ENCODE measurements around the gene TRMT10C.
"Not testable (repeated sequence)": the region's sequence is repeated elsewhere in the genome, so short reads cannot be mapped to it uniquely, and the experiment has no call there.

Gene TRMT10C

GRCh38 chr3:101548527-101549105, 13.1 kb upstream of the TRMT10C start:
- no peak for DNase-seq (ENCODE audit: low read depth in 1 of 2, low spot score in 1 of 2)

DNA sequence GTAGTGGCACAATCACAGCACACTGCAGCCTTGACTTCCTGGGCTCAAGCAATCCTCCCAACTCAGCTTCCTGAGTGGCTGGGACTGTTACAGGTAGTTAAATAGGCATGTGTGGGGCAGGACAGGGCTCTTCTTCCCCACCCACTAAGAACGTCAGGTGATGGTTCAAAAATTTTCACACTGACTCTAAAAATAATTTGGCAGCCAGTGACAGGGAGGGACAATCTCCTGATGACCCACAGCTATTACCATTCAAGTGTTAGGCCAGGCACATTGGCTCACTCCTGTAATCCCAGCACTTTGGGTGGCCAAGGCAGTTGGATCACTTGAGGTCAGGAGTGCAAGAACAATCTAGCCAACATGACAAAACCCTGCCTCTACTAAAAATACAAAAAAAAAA, 12.2 kb upstream of the TRMT10C start:
- no peak for DNase-seq (ENCODE audit: low read depth in 1 of 2, low spot score in 1 of 2)

- not testable (repeated sequence) for DNase-seq (ENCODE audit: low read depth in 1 of 2, low spot score in 1 of 2)
These were observed 10.1 kb upstream of the TRMT10C start for GRCh38 chr3:101551359-101552081.

- not testable (repeated sequence) for DNase-seq (ENCODE audit: low read depth in 1 of 2, low spot score in 1 of 2)
These were observed 8.3 kb upstream of the TRMT10C start for GRCh38 chr3:101553381-101553780.

- no peak for DNase-seq (ENCODE audit: low read depth in 1 of 2, low spot score in 1 of 2)
These were observed 5.6 kb upstream of the TRMT10C start for GRCh38 chr3:101556064-101556463.

- no peak for DNase-seq (ENCODE audit: low read depth in 1 of 2, low spot score in 1 of 2)
These were observed 6.1 kb downstream of the TRMT10C start for GRCh38 chr3:101567528-101568317.

GRCh38 chr3:101571028-101571895, 9.6 kb downstream of the TRMT10C start:
- DNase-seq (ENCODE audit: low read depth in 1 of 2, low spot score in 1 of 2) = no peak

DNA sequence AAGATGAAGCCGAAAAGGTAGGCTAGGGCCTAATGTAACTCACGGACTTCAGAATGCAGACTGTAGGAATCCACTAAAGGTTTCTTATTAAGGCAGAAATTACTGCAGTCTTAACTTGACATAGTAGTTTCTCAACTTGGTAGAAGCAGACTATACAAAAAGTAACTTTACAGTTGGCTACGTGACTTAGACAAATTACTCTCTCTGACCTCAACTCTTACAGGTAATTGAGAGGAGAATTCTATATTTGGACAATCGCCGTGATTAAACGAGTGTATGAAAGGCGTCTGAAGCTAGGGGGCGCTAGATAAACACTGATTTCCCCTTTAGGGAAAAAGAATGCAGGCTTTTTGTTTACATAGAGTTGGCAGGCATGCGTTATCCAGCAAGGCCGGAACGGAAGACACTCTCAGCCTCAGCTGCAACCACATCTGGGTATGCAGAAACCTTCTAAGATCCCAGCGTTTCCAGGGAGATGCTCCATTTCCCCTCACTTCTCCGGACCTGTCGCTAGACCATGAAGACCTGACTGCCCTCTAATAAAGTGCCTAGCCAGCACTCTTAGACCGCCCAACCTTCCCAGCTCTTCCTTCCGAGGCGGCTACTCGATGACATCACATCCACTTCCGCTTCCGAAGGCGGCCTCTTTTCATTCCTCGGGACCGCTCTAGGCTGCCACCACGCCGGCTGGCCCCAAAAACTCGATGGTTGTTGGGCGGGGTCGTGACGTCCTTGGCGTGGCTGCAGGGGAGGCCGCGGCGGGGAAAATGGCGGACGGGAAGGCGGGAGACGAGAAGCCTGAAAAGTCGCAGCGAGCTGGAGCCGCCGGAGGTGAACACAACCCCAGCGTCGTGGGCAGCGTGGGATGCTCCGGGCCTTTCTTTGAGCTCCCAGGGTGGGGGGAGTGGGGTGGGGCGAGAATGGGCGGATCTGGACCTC, 12.1 kb downstream of the TRMT10C start, which contains the start of gene PCNP:
Gene PCNP, plus strand, starts transcription at position 732 of the 939 bp plus-strand sequence. Its CDS starts 36 bp downstream, at position 768.
- DNase-seq (ENCODE audit: low read depth in 1 of 2, low spot score in 1 of 2) = peak; percentile 96 to 97

DNA sequence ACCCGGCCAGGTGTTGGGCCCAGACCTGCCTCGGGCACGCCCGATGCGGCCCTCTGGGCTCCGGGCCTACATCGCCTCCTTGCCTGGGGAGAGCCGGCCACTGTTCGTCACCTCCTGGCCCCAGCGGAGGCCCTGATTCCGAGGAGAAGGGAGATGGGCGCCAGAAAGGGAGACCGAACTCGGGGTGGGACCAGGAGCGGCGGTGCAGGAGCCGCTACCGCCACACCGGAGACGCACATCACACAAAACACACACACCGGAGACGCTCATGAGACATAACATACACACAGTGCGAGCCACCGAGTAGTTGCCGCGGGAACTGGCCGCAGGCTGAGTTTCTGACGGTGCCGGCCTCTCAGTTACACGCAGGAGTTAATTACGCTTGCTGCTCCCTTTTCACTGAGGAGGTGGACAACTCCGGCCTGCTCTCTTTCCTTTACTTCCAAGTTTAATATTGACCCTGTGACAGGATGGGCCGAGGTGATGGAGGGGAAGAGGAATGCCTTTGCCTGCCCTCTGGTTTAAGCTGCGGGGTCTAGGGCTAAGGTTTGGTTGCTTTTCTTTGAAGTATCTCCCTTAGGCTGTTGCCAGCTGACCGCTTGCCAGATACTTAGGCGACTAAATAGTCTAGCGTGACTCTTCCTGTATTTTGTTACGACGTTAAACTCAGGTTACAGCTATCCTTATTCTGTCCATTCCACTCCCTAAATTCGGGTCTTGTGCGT, 12.9 kb downstream of the TRMT10C start:
- DNase-seq (ENCODE audit: low read depth in 1 of 2, low spot score in 1 of 2) = peak in 1 of 2 donors; percentile 32

DNA sequence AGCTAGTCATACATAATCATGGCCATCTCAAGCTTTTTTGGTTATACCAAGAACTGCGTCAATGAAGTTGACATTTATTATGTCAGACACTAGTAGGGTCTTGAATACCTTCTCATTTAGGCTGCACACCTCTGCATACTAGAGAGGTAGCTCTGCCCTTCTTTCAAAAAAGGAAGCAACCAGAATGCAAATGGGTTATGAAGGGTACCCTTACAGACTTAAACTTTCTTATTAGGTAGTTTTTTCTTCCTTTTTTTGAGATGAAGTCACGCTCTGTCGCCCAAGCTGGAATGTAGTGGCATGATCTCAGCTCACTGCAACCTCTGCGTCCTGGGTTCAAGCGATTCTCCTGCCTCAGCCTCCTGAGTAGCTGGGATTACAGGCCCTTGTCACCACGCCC, 15.6 kb downstream of the TRMT10C start:
- no peak for DNase-seq (ENCODE audit: low read depth in 1 of 2, low spot score in 1 of 2)

DNA sequence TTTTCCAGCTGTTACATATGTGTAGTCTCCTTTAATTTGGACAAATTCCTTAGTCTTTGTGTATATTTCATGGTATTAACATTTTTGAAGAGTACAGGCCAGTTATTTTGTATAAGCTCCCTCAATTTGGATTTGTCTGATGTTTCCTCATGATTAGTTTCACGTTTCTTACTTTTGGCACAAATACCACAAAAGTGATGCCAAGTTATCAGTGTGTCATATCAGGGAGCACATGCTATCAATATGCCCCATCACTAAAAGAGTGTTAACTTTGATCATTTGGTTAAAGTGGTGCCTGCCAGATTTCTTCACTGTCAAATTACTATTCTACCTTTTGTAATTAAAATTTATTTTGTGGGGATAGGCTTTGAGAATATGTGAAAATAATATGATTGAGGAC, 26.9 kb downstream of the TRMT10C start:
- DNase-seq (ENCODE audit: low read depth in 1 of 2, low spot score in 1 of 2) = no peak

DNA sequence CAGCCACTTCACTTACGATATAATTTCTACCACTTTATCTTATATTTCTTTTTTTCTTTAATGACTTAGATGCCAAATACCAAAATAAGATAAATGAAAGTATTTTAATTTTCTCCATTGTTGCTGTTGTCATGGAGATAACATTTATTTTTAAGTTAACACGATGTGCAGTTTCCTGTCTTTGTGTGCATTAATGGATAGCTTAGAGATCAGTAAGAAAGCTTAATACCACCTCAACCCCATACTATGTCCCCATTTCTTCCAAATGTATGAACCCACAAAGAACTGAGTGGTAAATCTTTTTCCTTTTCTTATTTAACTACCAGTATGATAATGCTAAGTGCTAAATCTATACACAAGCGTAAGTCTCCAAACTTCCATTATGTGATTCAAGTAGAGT, 29.4 kb downstream of the TRMT10C start:
- no peak for DNase-seq (ENCODE audit: low read depth in 1 of 2, low spot score in 1 of 2)

DNA sequence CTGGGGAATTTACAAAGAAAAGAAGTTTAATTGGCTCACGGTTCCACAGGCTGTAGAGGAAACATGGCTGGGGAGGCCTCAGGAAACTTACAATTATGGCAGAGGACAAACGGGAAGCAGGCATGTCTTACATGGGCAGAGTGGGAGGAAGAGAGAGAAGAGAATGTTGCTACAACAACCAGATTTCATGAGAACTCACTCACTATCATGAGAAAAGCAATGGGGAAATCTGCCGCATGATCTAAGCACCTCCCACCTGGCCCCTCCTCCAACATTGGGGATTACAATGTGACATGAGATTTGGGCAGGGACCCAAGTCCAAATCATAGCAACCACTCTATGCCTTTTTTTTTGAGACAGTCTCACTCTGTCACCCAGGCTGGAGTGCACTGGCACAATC, 41.1 kb downstream of the TRMT10C start:
- no peak for DNase-seq (ENCODE audit: low read depth in 1 of 2, low spot score in 1 of 2)

DNA sequence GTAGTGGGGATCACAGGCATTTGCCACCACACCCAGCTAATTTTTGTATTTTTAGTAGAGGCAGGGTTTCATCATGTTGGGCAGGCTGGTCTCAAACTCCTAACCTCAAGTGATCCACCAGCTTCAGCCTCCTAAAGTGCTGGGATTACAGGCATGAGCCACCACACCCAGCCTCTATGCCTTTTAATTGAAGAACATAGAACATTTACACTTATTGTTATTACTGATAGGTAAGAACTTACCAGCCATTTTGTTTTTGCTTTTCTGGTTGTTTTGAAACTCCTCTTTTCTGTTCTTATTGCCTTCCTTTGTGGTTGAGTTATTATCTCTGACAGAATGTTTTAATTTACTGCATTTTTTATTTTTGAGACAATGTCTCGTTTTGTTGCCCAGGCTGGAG, 41.5 kb downstream of the TRMT10C start:
- no peak for DNase-seq (ENCODE audit: low read depth in 1 of 2, low spot score in 1 of 2)

GRCh38 chr3:101605398-101605797, 43.7 kb downstream of the TRMT10C start:
- not testable (repeated sequence) for DNase-seq (ENCODE audit: low read depth in 1 of 2, low spot score in 1 of 2)

- DNase-seq (ENCODE audit: low read depth in 1 of 2, low spot score in 1 of 2) = no peak
These were observed 49.4 kb downstream of the TRMT10C start for GRCh38 chr3:101611023-101611422.

- DNase-seq (ENCODE audit: low read depth in 1 of 2, low spot score in 1 of 2) = not testable (repeated sequence)
These were observed 51.3 kb downstream of the TRMT10C start for GRCh38 chr3:101613014-101613413.

DNA sequence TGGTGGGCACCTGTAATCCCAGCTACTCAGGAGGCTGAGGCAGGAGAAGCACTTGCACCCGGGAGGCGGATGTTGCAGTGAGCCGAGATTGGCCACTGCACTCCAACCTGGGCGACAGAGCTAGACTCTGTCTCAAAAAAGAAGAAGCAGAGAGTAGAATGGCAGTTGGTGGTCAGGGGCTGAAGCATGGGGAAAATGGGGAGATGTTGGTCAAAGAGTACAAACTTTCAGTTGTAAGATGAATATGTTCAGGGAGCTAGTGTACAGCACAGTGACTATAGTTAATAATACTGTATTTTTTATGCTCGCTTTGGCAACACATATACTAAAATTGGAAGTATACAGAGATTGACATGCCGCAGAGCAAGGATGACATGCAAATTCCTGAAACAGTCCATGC, 53.9 kb downstream of the TRMT10C start:
- DNase-seq (ENCODE audit: low read depth in 1 of 2, low spot score in 1 of 2) = no peak

Measured in stimulated activated CD4-positive, alpha-beta T cell treated with anti-CD3 and anti-CD28 coated beads, Interleukin-15, amount 100 ng/mL, for 1 hour (primary cell).